Calu3 (cell line): Measurements from ENCODE around the gene TXNIP. TPM values are rescaled to one million over a fixed set of nuclear protein-coding genes. Genes with fewer than 3 reads are reported as not detected.

Experiments
- BruUV-seq: library from RNA; stranded (reverse); fragments of 400-500 nt; replicated peaks from 2 replicates; lab custom pipeline; 2021; lab: Mats Ljungman, UMichigan
- CTCF ChIA-PET: fragments of 300-600 bp; sonication (Branson Sonifier 250); formaldehyde crosslinking; loops from one replicate; lab custom pipeline; 2022; ENCODE audit warnings: antibody characterized with exemption; lab: Charles Lee
- DNase-seq: peaks from one replicate; pipeline ENCODE4 v3.0.0; 2022
- H3K27ac Mint-ChIP-seq: one replicate; pipeline ENCODE4 v1.8.0; 2022; ENCODE audit warnings: mixed read lengths; ENCODE audit not compliant: unreplicated experiment
- H3K27me3 Mint-ChIP-seq: one replicate; pipeline ENCODE4 v1.8.0; 2022; ENCODE audit warnings: mixed read lengths; ENCODE audit not compliant: unreplicated experiment
- H3K36me3 Mint-ChIP-seq: one replicate; pipeline ENCODE4 v1.8.0; 2022; ENCODE audit warnings: mild to moderate bottlenecking, moderate library complexity, mixed read lengths; ENCODE audit not compliant: insufficient read depth, unreplicated experiment
- H3K4me1 Mint-ChIP-seq: one replicate; pipeline ENCODE4 v1.8.0; 2022; ENCODE audit warnings: mild to moderate bottlenecking, low read depth, mixed read lengths; ENCODE audit not compliant: unreplicated experiment
- H3K4me3 Mint-ChIP-seq: one replicate; pipeline ENCODE4 v1.8.0; 2022; ENCODE audit warnings: mild to moderate bottlenecking, low read depth, moderate library complexity, mixed read lengths; ENCODE audit not compliant: unreplicated experiment
- H3K9me3 Mint-ChIP-seq: one replicate; pipeline ENCODE4 v1.8.0; 2022; ENCODE audit warnings: low read depth, mixed read lengths; ENCODE audit not compliant: unreplicated experiment
- CTCF ChIP-seq: fragments of 200-600 bp; IDR thresholded peaks from one replicate; pipeline ENCODE4 v1.8.0; 2022; ENCODE audit warnings: antibody characterized with exemption; ENCODE audit not compliant: unreplicated experiment
- intact Hi-C: fragments of 100-400 bp; cut with micrococcal nuclease; formaldehyde crosslinking; loops from one replicate; pipeline ENCODE4 v1.10.0; 2022; ENCODE audit not compliant: unreplicated experiment
- total RNA-seq: library from RNA; stranded (reverse); gene quantifications from 2 replicates; pipeline ENCODE4 v1.2.3, GENCODE V29; 2022

TXNIP gene
- total RNA-seq, 1 experiment from 2014 or later = 18.5 TPM

- Mint-ChIP-seq H3K4me1 (no peaks in the 10 kb centered on the region), H3K27ac (no peak overlapping the region), H3K27me3 (no peaks in the 10 kb centered on the region), H3K9me3 (no peaks in the 10 kb centered on the region), H3K4me3 (no peak overlapping the region), H3K36me3 (peaks cover under 1% of the 10 kb centered on the region)
- intact Hi-C loops = no loop called here
- CTCF ChIA-PET = no interaction called here
- no peak for TF ChIP-seq CTCF
- BruUV-seq = no TSS peak
- no peak for DNase-seq
Measured at GRCh38 chr1:145972580-145972979, 23.8 kb downstream of the TXNIP start.

GRCh38 chr1:145967288-145967687 is 29.1 kb downstream of the TXNIP start:
- H3K27me3 Mint-ChIP-seq = peaks cover 17% of the 10 kb centered on the region
- intact Hi-C loops = no loop called here
- H3K4me1 Mint-ChIP-seq = peaks cover 30% of the 10 kb centered on the region
- CTCF ChIA-PET = no interaction called here
- peaks cover 10% of the 10 kb centered on the region for H3K36me3 Mint-ChIP-seq
- no TSS peak for BruUV-seq
- no peak overlapping the region for H3K27ac Mint-ChIP-seq
- no peak for TF ChIP-seq CTCF
- H3K9me3 Mint-ChIP-seq = no peaks in the 10 kb centered on the region
- no peak for DNase-seq
- H3K4me3 Mint-ChIP-seq = no peak overlapping the region

GRCh38 chr1:145965119-145965744 is 31.1 kb downstream of the TXNIP start:
- H3K9me3 Mint-ChIP-seq = no peaks in the 10 kb centered on the region
- H3K4me3 Mint-ChIP-seq = peak overlapping the region; percentile 89
- no peak for DNase-seq
- peaks cover 27% of the 10 kb centered on the region for H3K36me3 Mint-ChIP-seq
- H3K27ac Mint-ChIP-seq = peak overlapping the region; percentile 74
- no peak for TF ChIP-seq CTCF
- peaks cover 38% of the 10 kb centered on the region for H3K27me3 Mint-ChIP-seq
- BruUV-seq = no TSS peak
- intact Hi-C loops = loop anchor here (2.0 kb wide), 1 partner anchor 38 kb away; the partner anchor contains the start of gene RBM8A
- peaks cover 48% of the 10 kb centered on the region for H3K4me1 Mint-ChIP-seq
- CTCF ChIA-PET = interaction anchor here (0.6 to 2.6 kb wide), 8 partner anchors 12 to 140 kb away, joined by 3 to 20 read pairs (median 7); partner anchors contain the start of genes NUDT17, PIAS3 and RBM8A

- CTCF ChIA-PET = interaction anchor here (0.6 to 2.6 kb wide), 11 partner anchors 13 to 141 kb away, joined by 3 to 20 read pairs (median 3); partner anchors contain the start of genes NUDT17, PIAS3, POLR3C and RBM8A
Measured at GRCh38 chr1:145964328-145965118, 31.9 kb downstream of the TXNIP start, which contains the start of the genes ANKRD34A and POLR3GL. ANKRD34A (minus strand) TSS chr1:145964575; CDS start chr1:145961759, 2,816 bp downstream. POLR3GL (plus strand) TSS chr1:145964690; CDS start chr1:145974866, 10,176 bp downstream.

More at GRCh38 chr1:145964328-145965118, 31.9 kb downstream of the TXNIP start, which contains the start of the genes ANKRD34A and POLR3GL:
- BruUV-seq = TSS peak; percentile 79
- Mint-ChIP-seq H3K36me3 (peaks cover 27% of the 10 kb centered on the region), H3K9me3 (no peaks in the 10 kb centered on the region), H3K27me3 (peaks cover 45% of the 10 kb centered on the region), H3K4me1 (peaks cover 48% of the 10 kb centered on the region), H3K4me3 (peak within 1 kb of the TSS; percentile 89), H3K27ac (peak within 1 kb of the TSS; percentile 74)
- intact Hi-C loops = loop anchor here (1.0 to 2.0 kb wide), 2 partner anchors 8 to 38 kb away; partner anchors contain the start of gene RBM8A
- DNase-seq = peak; percentile 94
- TF ChIP-seq CTCF = no peak
